Measurements from ENCODE around the gene FADS3.

DNA sequence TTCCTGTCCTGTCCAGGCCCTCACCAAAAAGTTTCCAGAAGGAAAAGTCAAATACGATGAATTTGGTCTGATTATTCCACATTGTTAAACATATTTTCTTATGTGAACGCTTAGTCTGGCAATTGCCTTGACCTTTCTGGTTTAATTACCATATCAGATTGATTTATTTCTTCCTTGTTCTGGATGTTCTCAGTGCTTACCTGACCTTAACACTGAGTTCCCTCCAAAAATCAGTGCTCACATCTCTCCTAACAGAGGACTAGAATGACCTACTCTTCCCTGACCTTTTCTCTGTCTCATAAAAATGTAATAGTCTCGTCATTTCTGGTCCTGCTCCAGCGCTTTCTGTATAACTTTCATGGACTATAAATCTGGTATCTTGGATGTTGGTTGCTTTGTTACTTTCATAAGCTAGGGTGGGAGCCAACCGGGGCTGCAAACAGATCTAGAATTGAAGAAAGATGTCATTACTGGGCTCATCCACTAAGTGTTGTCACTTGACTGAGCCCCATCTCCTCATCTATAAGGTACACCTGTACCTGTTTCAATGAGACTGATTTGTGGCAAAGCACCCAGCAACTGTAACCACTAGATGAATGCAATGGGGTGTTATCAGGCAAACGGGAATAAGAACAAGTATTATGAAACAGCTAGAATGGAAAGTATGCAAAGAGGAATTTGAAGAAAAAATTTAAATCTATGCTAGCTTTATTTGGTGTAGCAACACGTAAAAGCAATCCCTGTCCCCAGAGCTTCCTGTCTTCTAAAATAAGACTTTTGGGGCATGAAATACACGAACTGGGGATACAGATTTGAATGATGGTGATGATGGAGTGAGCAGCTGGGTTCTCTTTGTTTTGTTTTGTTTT lies 60.9 kb downstream of the FADS3 start:
- TF ChIP-seq, protein P1, sequence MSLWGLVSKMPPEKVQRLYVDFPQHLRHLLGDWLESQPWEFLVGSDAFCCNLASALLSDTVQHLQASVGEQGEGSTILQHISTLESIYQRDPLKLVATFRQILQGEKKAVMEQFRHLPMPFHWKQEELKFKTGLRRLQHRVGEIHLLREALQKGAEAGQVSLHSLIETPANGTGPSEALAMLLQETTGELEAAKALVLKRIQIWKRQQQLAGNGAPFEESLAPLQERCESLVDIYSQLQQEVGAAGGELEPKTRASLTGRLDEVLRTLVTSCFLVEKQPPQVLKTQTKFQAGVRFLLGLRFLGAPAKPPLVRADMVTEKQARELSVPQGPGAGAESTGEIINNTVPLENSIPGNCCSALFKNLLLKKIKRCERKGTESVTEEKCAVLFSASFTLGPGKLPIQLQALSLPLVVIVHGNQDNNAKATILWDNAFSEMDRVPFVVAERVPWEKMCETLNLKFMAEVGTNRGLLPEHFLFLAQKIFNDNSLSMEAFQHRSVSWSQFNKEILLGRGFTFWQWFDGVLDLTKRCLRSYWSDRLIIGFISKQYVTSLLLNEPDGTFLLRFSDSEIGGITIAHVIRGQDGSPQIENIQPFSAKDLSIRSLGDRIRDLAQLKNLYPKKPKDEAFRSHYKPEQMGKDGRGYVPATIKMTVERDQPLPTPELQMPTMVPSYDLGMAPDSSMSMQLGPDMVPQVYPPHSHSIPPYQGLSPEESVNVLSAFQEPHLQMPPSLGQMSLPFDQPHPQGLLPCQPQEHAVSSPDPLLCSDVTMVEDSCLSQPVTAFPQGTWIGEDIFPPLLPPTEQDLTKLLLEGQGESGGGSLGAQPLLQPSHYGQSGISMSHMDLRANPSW (CRISPR knock-in tag; IDR thresholded peaks at IDR 0.05), result no peak
- TF ChIP-seq ZKSCAN3 (CRISPR knock-in tag; IDR thresholded peaks at IDR 0.05) (no peak), POLR2AphosphoS2 (IDR thresholded peaks at IDR 0.05; ENCODE audit: low read length) (no peak), MYC (IDR thresholded peaks at IDR 0.05; ENCODE audit: low read depth, low read length) (no peak), MYC (CRISPR knock-in tag; IDR thresholded peaks at IDR 0.05; ENCODE audit: borderline replicate concordance, low read depth) (no peak), CREB1 (IDR thresholded peaks at IDR 0.05) (no peak), CREB1 (CRISPR knock-in tag; IDR thresholded peaks at IDR 0.05) (no peak), POLR2A (conservative IDR thresholded peaks at IDR 0.05) (no peak), CBFB (CRISPR knock-in tag; IDR thresholded peaks at IDR 0.05) (no peak), SMC3 (conservative IDR thresholded peaks at IDR 0.05; ENCODE audit: insufficient read depth, low read depth, low read length) (no peak), TCF7L2 (IDR thresholded peaks at IDR 0.05; ENCODE audit: low read depth, low read length) (no peak), FOXA3 (CRISPR knock-in tag; conservative IDR thresholded peaks at IDR 0.05 in 1 of 2, IDR thresholded peaks at IDR 0.05 in 1 of 2) (no peak)
- TF ChIP-seq, protein P2, sequence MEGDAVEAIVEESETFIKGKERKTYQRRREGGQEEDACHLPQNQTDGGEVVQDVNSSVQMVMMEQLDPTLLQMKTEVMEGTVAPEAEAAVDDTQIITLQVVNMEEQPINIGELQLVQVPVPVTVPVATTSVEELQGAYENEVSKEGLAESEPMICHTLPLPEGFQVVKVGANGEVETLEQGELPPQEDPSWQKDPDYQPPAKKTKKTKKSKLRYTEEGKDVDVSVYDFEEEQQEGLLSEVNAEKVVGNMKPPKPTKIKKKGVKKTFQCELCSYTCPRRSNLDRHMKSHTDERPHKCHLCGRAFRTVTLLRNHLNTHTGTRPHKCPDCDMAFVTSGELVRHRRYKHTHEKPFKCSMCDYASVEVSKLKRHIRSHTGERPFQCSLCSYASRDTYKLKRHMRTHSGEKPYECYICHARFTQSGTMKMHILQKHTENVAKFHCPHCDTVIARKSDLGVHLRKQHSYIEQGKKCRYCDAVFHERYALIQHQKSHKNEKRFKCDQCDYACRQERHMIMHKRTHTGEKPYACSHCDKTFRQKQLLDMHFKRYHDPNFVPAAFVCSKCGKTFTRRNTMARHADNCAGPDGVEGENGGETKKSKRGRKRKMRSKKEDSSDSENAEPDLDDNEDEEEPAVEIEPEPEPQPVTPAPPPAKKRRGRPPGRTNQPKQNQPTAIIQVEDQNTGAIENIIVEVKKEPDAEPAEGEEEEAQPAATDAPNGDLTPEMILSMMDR (IDR thresholded peaks at IDR 0.05 in 2 of 3, conservative IDR thresholded peaks at IDR 0.05 in 1 of 3; ENCODE audit: insufficient read depth in 2 of 3, low read depth in 1 of 3, low read length in 3 of 3), result no peak

Measured in K562 (cell line).